ENCODE measurements around the gene WNK2. TPM values are rescaled to one million over a fixed set of nuclear protein-coding genes. Genes with fewer than 3 reads are reported as not detected.

The WNK2 gene
- total RNA-seq, 1 donor from 2014 or later, result 1.9 TPM

DNA sequence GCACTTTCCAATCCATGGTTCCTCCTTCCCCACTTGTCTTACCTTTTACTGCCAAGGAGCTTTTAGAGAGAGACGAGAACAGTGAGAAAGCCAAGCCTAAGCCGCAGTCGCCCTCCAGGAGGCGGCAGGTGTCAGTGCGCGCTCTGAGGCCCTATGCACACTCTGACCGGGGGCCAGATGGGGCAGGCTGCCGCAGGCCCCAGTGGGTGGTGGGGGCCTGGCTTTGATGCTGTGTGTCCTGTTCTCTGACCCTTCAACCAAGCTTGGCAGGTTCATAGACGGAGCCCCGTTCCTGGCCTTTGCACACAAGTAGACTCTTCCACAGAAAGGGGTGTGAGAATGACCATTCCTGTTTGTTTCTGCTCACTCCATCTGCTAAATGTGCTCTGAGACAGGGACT, 77.3 kb downstream of the WNK2 start:
- DNase-seq (ENCODE audit: low read depth), result no peak
- Histone ChIP-seq H3K9ac (ENCODE audit: low read length) (no peak overlapping the region), H3K27me3 (ENCODE audit: insufficient read depth, low read length) (peaks cover 2% of the 10 kb centered on the region), H3K4me2 (ENCODE audit: low read length) (no peak overlapping the region), H3K36me3 (ENCODE audit: insufficient read depth, low read length) (no peaks in the 10 kb centered on the region), H4K20me1 (ENCODE audit: insufficient read depth, low read length) (no peaks in the 10 kb centered on the region), H2AFZ (ENCODE audit: low read depth, low read length) (no peak overlapping the region), H3K79me2 (ENCODE audit: insufficient read depth, low read length) (no peaks in the 10 kb centered on the region), H3K4me3 (ENCODE audit: insufficient read depth, low read depth, low read length) (no peak overlapping the region), H3K27ac (ENCODE audit: low read depth, low read length) (no peak overlapping the region), H3K9me3 (ENCODE audit: insufficient read depth, low read depth, low read length) (no peaks in the 10 kb centered on the region), H3K4me1 (ENCODE audit: insufficient read depth, low read length) (no peaks in the 10 kb centered on the region)
- Mint-ChIP-seq H3K27me3 (ENCODE audit: low read depth, unreplicated experiment) (peaks cover 46% of the 10 kb centered on the region), H3K9me3 (ENCODE audit: unreplicated experiment) (no peaks in the 10 kb centered on the region), H3K27ac (ENCODE audit: unreplicated experiment) (no peak overlapping the region), H3K4me3 (ENCODE audit: unreplicated experiment) (no peak overlapping the region), H3K4me1 (ENCODE audit: low read depth, unreplicated experiment) (no peaks in the 10 kb centered on the region), H3K36me3 (ENCODE audit: low read depth, unreplicated experiment) (no peaks in the 10 kb centered on the region)
- TF ChIP-seq, protein P1, sequence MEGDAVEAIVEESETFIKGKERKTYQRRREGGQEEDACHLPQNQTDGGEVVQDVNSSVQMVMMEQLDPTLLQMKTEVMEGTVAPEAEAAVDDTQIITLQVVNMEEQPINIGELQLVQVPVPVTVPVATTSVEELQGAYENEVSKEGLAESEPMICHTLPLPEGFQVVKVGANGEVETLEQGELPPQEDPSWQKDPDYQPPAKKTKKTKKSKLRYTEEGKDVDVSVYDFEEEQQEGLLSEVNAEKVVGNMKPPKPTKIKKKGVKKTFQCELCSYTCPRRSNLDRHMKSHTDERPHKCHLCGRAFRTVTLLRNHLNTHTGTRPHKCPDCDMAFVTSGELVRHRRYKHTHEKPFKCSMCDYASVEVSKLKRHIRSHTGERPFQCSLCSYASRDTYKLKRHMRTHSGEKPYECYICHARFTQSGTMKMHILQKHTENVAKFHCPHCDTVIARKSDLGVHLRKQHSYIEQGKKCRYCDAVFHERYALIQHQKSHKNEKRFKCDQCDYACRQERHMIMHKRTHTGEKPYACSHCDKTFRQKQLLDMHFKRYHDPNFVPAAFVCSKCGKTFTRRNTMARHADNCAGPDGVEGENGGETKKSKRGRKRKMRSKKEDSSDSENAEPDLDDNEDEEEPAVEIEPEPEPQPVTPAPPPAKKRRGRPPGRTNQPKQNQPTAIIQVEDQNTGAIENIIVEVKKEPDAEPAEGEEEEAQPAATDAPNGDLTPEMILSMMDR (IDR thresholded peaks at IDR 0.05; ENCODE audit: insufficient read depth, low read depth, low read length), result no peak
- TF ChIP-seq EZH2 (IDR thresholded peaks at IDR 0.05; ENCODE audit: insufficient read depth, low read length), result no peak
- no peak for FAIRE-seq

DNA sequence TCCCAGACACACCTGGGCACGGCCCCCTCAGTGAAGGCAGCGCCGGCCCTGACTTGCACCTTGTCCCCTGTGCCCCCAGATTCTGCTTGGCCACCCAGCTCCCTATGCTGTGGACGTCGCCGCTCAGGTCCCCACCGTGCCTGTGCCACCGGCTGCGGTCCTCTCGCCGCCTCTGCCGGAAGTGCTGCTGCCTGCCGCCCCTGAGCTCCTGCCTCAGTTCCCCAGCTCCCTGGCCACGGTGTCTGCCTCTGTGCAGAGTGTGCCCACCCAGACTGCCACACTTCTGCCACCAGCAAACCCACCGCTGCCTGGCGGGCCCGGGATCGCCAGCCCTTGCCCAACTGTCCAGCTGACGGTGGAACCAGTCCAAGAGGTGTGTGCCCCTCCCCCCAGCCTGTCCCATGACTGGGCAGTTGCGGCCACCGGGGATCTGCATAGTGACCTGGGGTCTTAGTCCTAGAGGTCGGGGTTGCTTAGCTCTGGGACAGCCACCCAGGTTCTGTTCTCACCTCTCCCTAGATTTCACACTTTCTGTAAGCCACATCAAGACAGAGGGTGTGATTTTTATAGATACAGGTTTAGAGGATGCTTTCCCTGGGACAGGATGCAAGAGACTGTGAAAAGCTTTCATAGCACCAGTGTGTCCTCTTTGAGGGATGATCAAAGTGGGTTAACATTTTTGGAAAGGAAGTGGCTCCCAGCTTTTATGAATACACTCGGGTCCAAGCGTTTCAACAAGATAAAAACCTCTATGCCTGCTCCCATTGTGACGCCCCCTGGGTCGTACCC, 78.0 kb downstream of the WNK2 start:
- H3K4me1 Mint-ChIP-seq (ENCODE audit: low read depth, unreplicated experiment), result no peaks in the 10 kb centered on the region
- Histone ChIP-seq H3K36me3 (ENCODE audit: insufficient read depth, low read length) (no peaks in the 10 kb centered on the region), H3K79me2 (ENCODE audit: insufficient read depth, low read length) (no peaks in the 10 kb centered on the region), H3K4me1 (ENCODE audit: insufficient read depth, low read length) (no peaks in the 10 kb centered on the region), H4K20me1 (ENCODE audit: insufficient read depth, low read length) (no peaks in the 10 kb centered on the region), H2AFZ (ENCODE audit: low read depth, low read length) (no peak overlapping the region), H3K4me2 (ENCODE audit: low read length) (no peak overlapping the region), H3K9me3 (ENCODE audit: insufficient read depth, low read depth, low read length) (no peaks in the 10 kb centered on the region), H3K27ac (ENCODE audit: low read depth, low read length) (no peak overlapping the region), H3K9ac (ENCODE audit: low read length) (no peak overlapping the region), H3K27me3 (ENCODE audit: insufficient read depth, low read length) (peaks cover 2% of the 10 kb centered on the region), H3K4me3 (ENCODE audit: insufficient read depth, low read depth, low read length) (no peak overlapping the region)
- DNase-seq (ENCODE audit: low read depth) (no peak), FAIRE-seq (no peak)
- H3K4me3 Mint-ChIP-seq (ENCODE audit: unreplicated experiment), result no peak overlapping the region
- no peaks in the 10 kb centered on the region for H3K9me3 Mint-ChIP-seq (ENCODE audit: unreplicated experiment)
- no peaks in the 10 kb centered on the region for H3K36me3 Mint-ChIP-seq (ENCODE audit: low read depth, unreplicated experiment)
- H3K27me3 Mint-ChIP-seq (ENCODE audit: low read depth, unreplicated experiment), result peaks cover 45% of the 10 kb centered on the region
- H3K27ac Mint-ChIP-seq (ENCODE audit: unreplicated experiment), result no peak overlapping the region
- TF ChIP-seq EZH2 (IDR thresholded peaks at IDR 0.05; ENCODE audit: insufficient read depth, low read length), result no peak
- TF ChIP-seq, protein P1 (IDR thresholded peaks at IDR 0.05; ENCODE audit: insufficient read depth, low read depth, low read length), result no peak
